Measurements from ENCODE around the gene PRMT1. TPM values are rescaled to one million over a fixed set of nuclear protein-coding genes. Genes with fewer than 3 reads are reported as not detected.

The PRMT1 gene
- total and polyA plus RNA-seq, 9 of the 15 experiments (the other 6 are each of a cell fraction or from before 2014, with no cell fraction given), result 13.3 to 464 (median 326) TPM

DNA sequence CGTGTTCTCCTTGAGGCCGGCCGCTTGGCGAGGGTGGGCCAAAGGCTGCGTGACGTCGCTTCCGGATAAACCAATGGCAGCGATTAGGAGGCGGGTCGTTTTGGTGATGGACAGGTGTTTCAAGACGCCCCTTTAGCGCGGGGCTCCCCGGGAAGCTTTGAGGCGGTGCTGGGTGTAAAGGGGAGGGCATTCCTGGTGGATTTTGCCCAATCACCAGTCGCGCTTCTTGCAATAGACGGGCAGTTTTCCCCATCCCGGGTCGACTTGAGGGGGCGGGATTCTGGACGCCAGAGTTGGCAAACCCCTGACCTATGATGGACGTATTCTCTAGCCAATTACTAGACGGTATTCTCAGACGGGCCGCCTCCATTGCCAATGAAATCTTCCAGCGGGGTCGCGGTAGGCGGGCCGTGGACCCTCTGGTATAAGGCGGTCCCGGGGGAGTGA is 264 bp upstream of the PRMT1 start:
- H3K27me3 ChIP-seq (ENCODE audit: control insufficient read depth in 2 of 2, insufficient read depth in 2 of 2, low read length in 2 of 2), result no peaks in the 10 kb centered on the region
- H3K9me3 ChIP-seq (replicated peaks; ENCODE audit: control insufficient read depth, insufficient read depth, low read depth, low read length), result no peaks in the 10 kb centered on the region; the same call in 1 of the 2 replicates
- H4K20me1 ChIP-seq (replicated peaks; ENCODE audit: control insufficient read depth, insufficient read depth, low read length), result peaks cover 22% of the 10 kb centered on the region
- H2AFZ ChIP-seq (ENCODE audit: low read depth, low read length), result peak overlapping the region; percentile 67
- ChIA-PET CTCF (ENCODE audit: low intra/inter-chr PET ratio) (no interaction called here), POLR2A (interaction anchor here (0.6 to 2.7 kb wide), 32 partner anchors 9 to 371 kb away, joined by 3 to 35 read pairs (median 4); partner anchors contain the start of genes ADM5, BCL2L12, FUZ and IRF3)
- under 1% methylated on average over 32 of the region's 34 CpGs for WGBS (ENCODE audit: insufficient coverage, low coverage, missing lambda C conversion rate)
- intact Hi-C loops (cut with micrococcal nuclease), result loop anchor here (2.0 to 5.0 kb wide), 5 partner anchors 34 to 190 kb away; partner anchors contain the start of genes AP2A1, PNKP, PRR12 and SCAF1
- peak overlapping the region; percentile 96 to 100 for H3K9ac ChIP-seq (ENCODE audit: insufficient read depth in 1 of 2, low read depth in 2 of 2, low read length in 2 of 2)
- FAIRE-seq (peak; percentile 100), DNase-seq (ENCODE audit: extremely low read depth in 1 of 4, low spot score in 3 of 4) (peak; percentile 90 to 100 (median 95)), ATAC-seq (peak; percentile 80)
- peak overlapping the region; percentile 91 for H3K4me2 ChIP-seq (ENCODE audit: insufficient read depth, low read length)
- H3K9me1 ChIP-seq (ENCODE audit: control insufficient read depth, insufficient read depth, low read length), result no peaks in the 10 kb centered on the region
- peaks cover 45% of the 10 kb centered on the region for H3K79me2 ChIP-seq (ENCODE audit: control insufficient read depth, insufficient read depth, low read length)
- peaks cover 48% of the 10 kb centered on the region; the same call in 2 of the 3 replicates for H3K36me3 ChIP-seq (ENCODE audit: control insufficient read depth, insufficient read depth, low read length)
- peaks cover 32 to 49% of the 10 kb centered on the region in 2 experiments for H3K4me1 ChIP-seq (replicated peaks in 1 of 2; ENCODE audit: control insufficient read depth in 2 of 2, insufficient read depth in 2 of 2, low read length in 2 of 2)
- H3K27ac ChIP-seq (ENCODE audit: extremely low read depth, low read depth, low read length), result peak overlapping the region; percentile 97
- peak overlapping the region; percentile 85 for H3K4me3 ChIP-seq
- no TSS peak for BruUV-seq (replicated peaks)
- in situ Hi-C loops (cut with MboI), result no loop called here
- TF ChIP-seq DPF2 (IDR thresholded peaks at IDR 0.05) (no peak), ASH1L (IDR thresholded peaks at IDR 0.05; ENCODE audit: borderline replicate concordance, low read depth, partially characterized antibody) (peak; percentile 96), FOS (IDR thresholded peaks at IDR 0.05; ENCODE audit: extremely low read depth, insufficient read length) (peak; percentile 97), SOX6 (IDR thresholded peaks at IDR 0.05) (no peak), BRD9 (IDR thresholded peaks at IDR 0.05; ENCODE audit: low read depth, partially characterized antibody) (no peak), FOXK1 (CRISPR knock-in tag; IDR thresholded peaks at IDR 0.05; ENCODE audit: borderline replicate concordance) (no peak), ZNF324 (CRISPR knock-in tag; IDR thresholded peaks at IDR 0.05) (no peak), ZNF79 (CRISPR knock-in tag; IDR thresholded peaks at IDR 0.05; ENCODE audit: low read depth) (no peak), PKNOX1 (IDR thresholded peaks at IDR 0.05) (peak; percentile 100), ZNF41 (CRISPR knock-in tag; conservative IDR thresholded peaks at IDR 0.05) (no peak), MAFK (IDR thresholded peaks at IDR 0.05; ENCODE audit: low read length) (peak; percentile 56; the same call in 1 of the 2 replicates), SP2 (IDR thresholded peaks at IDR 0.05; ENCODE audit: extremely low read depth, low read depth, low read length, poor library complexity, severe bottlenecking) (peak; percentile 95), EGR1 (conservative IDR thresholded peaks at IDR 0.05) (peak; percentile 84; the same call in 1 of the 2 replicates), XRCC5 (IDR thresholded peaks at IDR 0.05; ENCODE audit: low read depth, low read length) (0 out of 2 replicates have a peak, but pooled peaks have one; percentile 38), ATF1 (CRISPR knock-in tag; IDR thresholded peaks at IDR 0.05) (no peak; the same call in 1 of the 2 replicates), ATF1 (tag; IDR thresholded peaks at IDR 0.05) (peak; percentile 98), PBX2 (CRISPR knock-in tag; IDR thresholded peaks at IDR 0.05; ENCODE audit: low read depth) (peak; percentile 74), PBX2 (tag; conservative IDR thresholded peaks at IDR 0.05; ENCODE audit: low read depth) (peak; percentile 100), ZNF76 (CRISPR knock-in tag; IDR thresholded peaks at IDR 0.05; ENCODE audit: borderline replicate concordance) (no peak), CBX3 (IDR thresholded peaks at IDR 0.05; ENCODE audit: borderline replicate concordance in 1 of 2, low read length in 2 of 2) (no peak), ZBTB8A (IDR thresholded peaks at IDR 0.05; ENCODE audit: partially characterized antibody) (no peak), GABPA (tag; conservative IDR thresholded peaks at IDR 0.05; ENCODE audit: low read depth) (peak; percentile 79)
